Testis (tissue), 2 donors: Measurements from ENCODE around the gene TP53BP2.

Source experiments
- POLR2A ChIP-seq: fragments of 450-650 bp; IDR thresholded peaks from one replicate; pipeline ENCODE4 v1.6.1; 2017; ENCODE audit warnings: antibody characterized with exemption, mild to moderate bottlenecking, moderate library complexity
- TF ChIP-seq, protein P1 (sequence below), 3 experiments: fragments of 450-650 bp in 2 of 3; fragments of 200-600 bp in 1 of 3; sonication (generic) in 1 of 3; IDR thresholded peaks; one replicate each; pipeline ENCODE4 v1.5.1; 2016 to 2019; ENCODE audit warnings: antibody characterized with exemption in 3 of 3, mild to moderate bottlenecking in 2 of 3, moderate library complexity in 1 of 3

DNA sequence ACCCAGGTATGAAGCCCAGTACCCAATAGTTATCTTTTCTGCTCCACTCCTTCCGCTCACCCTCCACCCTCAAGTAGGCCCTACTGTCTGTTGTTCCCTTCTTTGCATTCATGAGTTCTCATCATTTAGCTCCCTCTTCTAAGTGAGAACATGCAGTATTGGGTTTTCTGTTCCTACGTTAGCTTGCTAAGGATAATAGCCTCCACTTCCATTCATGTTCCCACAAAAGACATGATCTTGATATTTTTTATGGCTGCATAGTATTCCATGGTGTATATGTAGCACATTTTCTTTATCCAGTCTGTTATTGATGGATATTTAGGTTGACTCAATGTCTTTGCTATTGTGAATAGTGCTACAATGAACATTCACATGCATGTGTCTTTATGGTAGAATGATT, 2.8 kb upstream of the TP53BP2 start:
- TF ChIP-seq POLR2A = no peak
- TF ChIP-seq, protein P1, sequence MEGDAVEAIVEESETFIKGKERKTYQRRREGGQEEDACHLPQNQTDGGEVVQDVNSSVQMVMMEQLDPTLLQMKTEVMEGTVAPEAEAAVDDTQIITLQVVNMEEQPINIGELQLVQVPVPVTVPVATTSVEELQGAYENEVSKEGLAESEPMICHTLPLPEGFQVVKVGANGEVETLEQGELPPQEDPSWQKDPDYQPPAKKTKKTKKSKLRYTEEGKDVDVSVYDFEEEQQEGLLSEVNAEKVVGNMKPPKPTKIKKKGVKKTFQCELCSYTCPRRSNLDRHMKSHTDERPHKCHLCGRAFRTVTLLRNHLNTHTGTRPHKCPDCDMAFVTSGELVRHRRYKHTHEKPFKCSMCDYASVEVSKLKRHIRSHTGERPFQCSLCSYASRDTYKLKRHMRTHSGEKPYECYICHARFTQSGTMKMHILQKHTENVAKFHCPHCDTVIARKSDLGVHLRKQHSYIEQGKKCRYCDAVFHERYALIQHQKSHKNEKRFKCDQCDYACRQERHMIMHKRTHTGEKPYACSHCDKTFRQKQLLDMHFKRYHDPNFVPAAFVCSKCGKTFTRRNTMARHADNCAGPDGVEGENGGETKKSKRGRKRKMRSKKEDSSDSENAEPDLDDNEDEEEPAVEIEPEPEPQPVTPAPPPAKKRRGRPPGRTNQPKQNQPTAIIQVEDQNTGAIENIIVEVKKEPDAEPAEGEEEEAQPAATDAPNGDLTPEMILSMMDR (IDR thresholded peaks at IDR 0.05) = no peak
